HG02970 (cell line): Measurements from ENCODE around the gene CTLA4.

Experiments used
- ATAC-seq: cut with Tn5 transposase; IDR thresholded peaks from one replicate; pipeline ENCODE4 v1.9.1; 2021; ENCODE audit warnings: mild to moderate bottlenecking, moderate library complexity, moderate number of reproducible peaks; ENCODE audit not compliant: unreplicated experiment, low FRiP score

CTLA4 gene

GRCh38 chr2:203918839-203919238, 51.3 kb downstream of the CTLA4 start:
- no peak for ATAC-seq
